DOHH2 (cell line): ENCODE measurements around the gene EXOSC7.

ENCODE experiments used
- H3F3A ChIP-seq: fragments of 200-600 bp; sonication (generic), shearing (Covaris generic); 2 replicates; pipeline ENCODE4 v1.6.0; 2016; ENCODE audit warnings: antibody characterized with exemption, mild to moderate bottlenecking; ENCODE audit not compliant: control insufficient read depth, insufficient read depth
- H3K27ac ChIP-seq: fragments of 200-600 bp; sonication (generic); 2 replicates; pipeline ENCODE4 v1.5.1; 2014; ENCODE audit warnings: low read depth, mild to moderate bottlenecking, low read length, moderate library complexity
- H3K27me3 ChIP-seq: fragments of 200-600 bp; sonication (generic); 2 replicates; pipeline ENCODE4 v1.6.1; 2014; ENCODE audit warnings: mild to moderate bottlenecking, low read length, mixed read lengths; ENCODE audit not compliant: control insufficient read depth
- H3K36me3 ChIP-seq: fragments of 200-600 bp; sonication (generic); 2 replicates; pipeline ENCODE4 v1.6.1; 2014; ENCODE audit warnings: mild to moderate bottlenecking, low read length, moderate library complexity, mixed read lengths; ENCODE audit not compliant: control insufficient read depth
- H3K4me1 ChIP-seq: fragments of 200-600 bp; sonication (generic); 2 replicates; pipeline ENCODE4 v1.6.1; 2014; ENCODE audit warnings: mild to moderate bottlenecking, low read length, mixed read lengths; ENCODE audit not compliant: control insufficient read depth
- H3K4me2 ChIP-seq: fragments of 200-600 bp; sonication (generic); 2 replicates; pipeline ENCODE4 v1.6.0; 2014; ENCODE audit warnings: mild to moderate bottlenecking, low read length, moderate library complexity
- H3K4me3 ChIP-seq: fragments of 200-600 bp; sonication (generic); 2 replicates; pipeline ENCODE4 v1.5.1; 2014; ENCODE audit warnings: mild to moderate bottlenecking, low read length, mixed read lengths
- H3K79me2 ChIP-seq: fragments of 200-600 bp; sonication (generic); 2 replicates; pipeline ENCODE4 v1.6.1; 2014; ENCODE audit warnings: mild to moderate bottlenecking, low read length, mixed read lengths; ENCODE audit not compliant: control insufficient read depth
- H3K9me2 ChIP-seq: fragments of 200-600 bp; sonication (generic); replicated peaks from 2 replicates; pipeline ENCODE4 v1.6.1; 2014; ENCODE audit warnings: mild to moderate bottlenecking, low read length, mixed read lengths; ENCODE audit not compliant: control insufficient read depth
- H3K9me3 ChIP-seq: fragments of 200-600 bp; sonication (generic); 2 replicates; pipeline ENCODE4 v1.6.1; 2014; ENCODE audit warnings: antibody characterized with exemption, low read length, mixed read lengths; ENCODE audit not compliant: control insufficient read depth, insufficient read depth
- H4K20me1 ChIP-seq: fragments of 200-600 bp; sonication (generic); 2 replicates; pipeline ENCODE4 v1.6.0; 2014; ENCODE audit warnings: low read depth, mild to moderate bottlenecking, antibody characterized with exemption, low read length, moderate library complexity; ENCODE audit not compliant: control insufficient read depth, insufficient read depth
- EZH2phosphoT487 ChIP-seq: fragments of 200-600 bp; sonication (generic); IDR thresholded peaks from 2 replicates; pipeline ENCODE4 v1.6.1; 2017; ENCODE audit warnings: borderline replicate concordance, mild to moderate bottlenecking, antibody characterized with exemption, low read length, moderate library complexity, mixed read lengths
- TF ChIP-seq, protein P1 (sequence below): fragments of 200-600 bp; sonication (generic); IDR thresholded peaks from one replicate; pipeline ENCODE4 v1.5.1; 2014; ENCODE audit warnings: antibody characterized with exemption, mild to moderate bottlenecking, low read depth, low read length; ENCODE audit not compliant: poor library complexity, severe bottlenecking

The EXOSC7 gene

DNA sequence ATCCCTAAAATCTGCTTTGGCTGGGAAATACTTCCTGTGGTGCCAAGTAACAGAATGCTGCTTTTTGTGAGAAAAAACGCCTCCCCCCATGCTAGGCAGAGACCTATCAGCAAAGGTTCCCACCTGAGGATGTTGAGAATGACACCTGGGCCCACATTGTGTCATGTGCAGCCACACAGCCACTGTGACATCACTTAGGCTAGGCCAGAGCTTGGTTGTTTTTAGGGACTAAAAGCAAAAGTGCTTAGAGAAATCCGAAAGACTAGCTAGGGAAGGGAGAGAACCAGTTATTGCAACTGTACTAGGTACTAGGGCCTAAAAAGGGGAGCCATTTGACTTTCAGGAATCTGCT, 6.2 kb upstream of the EXOSC7 start:
- Histone ChIP-seq H3F3A (no peaks in the 10 kb centered on the region), H3K4me2 (peak overlapping the region; percentile 8), H4K20me1 (peaks cover 5% of the 10 kb centered on the region), H3K4me3 (no peak overlapping the region), H3K9me3 (no peaks in the 10 kb centered on the region), H3K4me1 (peaks cover 27% of the 10 kb centered on the region), H3K9me2 (no peaks in the 10 kb centered on the region), H3K36me3 (no peaks in the 10 kb centered on the region; the same call in 1 of the 2 replicates), H3K79me2 (peaks cover 84% of the 10 kb centered on the region), H3K27ac (no peak overlapping the region), H3K27me3 (no peaks in the 10 kb centered on the region)
- TF ChIP-seq EZH2phosphoT487, result no peak
- TF ChIP-seq, protein P1, sequence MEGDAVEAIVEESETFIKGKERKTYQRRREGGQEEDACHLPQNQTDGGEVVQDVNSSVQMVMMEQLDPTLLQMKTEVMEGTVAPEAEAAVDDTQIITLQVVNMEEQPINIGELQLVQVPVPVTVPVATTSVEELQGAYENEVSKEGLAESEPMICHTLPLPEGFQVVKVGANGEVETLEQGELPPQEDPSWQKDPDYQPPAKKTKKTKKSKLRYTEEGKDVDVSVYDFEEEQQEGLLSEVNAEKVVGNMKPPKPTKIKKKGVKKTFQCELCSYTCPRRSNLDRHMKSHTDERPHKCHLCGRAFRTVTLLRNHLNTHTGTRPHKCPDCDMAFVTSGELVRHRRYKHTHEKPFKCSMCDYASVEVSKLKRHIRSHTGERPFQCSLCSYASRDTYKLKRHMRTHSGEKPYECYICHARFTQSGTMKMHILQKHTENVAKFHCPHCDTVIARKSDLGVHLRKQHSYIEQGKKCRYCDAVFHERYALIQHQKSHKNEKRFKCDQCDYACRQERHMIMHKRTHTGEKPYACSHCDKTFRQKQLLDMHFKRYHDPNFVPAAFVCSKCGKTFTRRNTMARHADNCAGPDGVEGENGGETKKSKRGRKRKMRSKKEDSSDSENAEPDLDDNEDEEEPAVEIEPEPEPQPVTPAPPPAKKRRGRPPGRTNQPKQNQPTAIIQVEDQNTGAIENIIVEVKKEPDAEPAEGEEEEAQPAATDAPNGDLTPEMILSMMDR, result no peak

- H3K9me3 ChIP-seq, result no peaks in the 10 kb centered on the region
- H3K9me2 ChIP-seq, result no peaks in the 10 kb centered on the region
- H3F3A ChIP-seq, result no peaks in the 10 kb centered on the region
- H3K4me2 ChIP-seq, result no peak overlapping the region
- no peaks in the 10 kb centered on the region; the same call in 1 of the 2 replicates for H3K36me3 ChIP-seq
- no peak overlapping the region for H3K4me3 ChIP-seq
- TF ChIP-seq, protein P1, result no peak
- no peak for TF ChIP-seq EZH2phosphoT487
- peaks cover 28% of the 10 kb centered on the region for H3K4me1 ChIP-seq
- H3K27ac ChIP-seq, result no peak overlapping the region
- no peaks in the 10 kb centered on the region for H3K27me3 ChIP-seq
- H3K79me2 ChIP-seq, result peaks cover 83% of the 10 kb centered on the region
- H4K20me1 ChIP-seq, result peaks cover 5% of the 10 kb centered on the region; the same call in 1 of the 2 replicates
Observed at GRCh38 chr3:44970926-44971490, 5.0 kb upstream of the EXOSC7 start.

GRCh38 chr3:44974416-44974815, 1.6 kb upstream of the EXOSC7 start:
- no peaks in the 10 kb centered on the region for H3K27me3 ChIP-seq
- peak overlapping the region; percentile 97 for H3K4me3 ChIP-seq
- peaks cover 89% of the 10 kb centered on the region for H3K79me2 ChIP-seq
- H3F3A ChIP-seq, result no peaks in the 10 kb centered on the region
- TF ChIP-seq EZH2phosphoT487, result no peak
- TF ChIP-seq, protein P1, result no peak
- H4K20me1 ChIP-seq, result peaks cover 5% of the 10 kb centered on the region; the same call in 1 of the 2 replicates
- peaks cover 33% of the 10 kb centered on the region for H3K4me1 ChIP-seq
- H3K4me2 ChIP-seq, result peak overlapping the region; percentile 77
- H3K36me3 ChIP-seq, result peaks cover 16% of the 10 kb centered on the region
- no peaks in the 10 kb centered on the region for H3K9me2 ChIP-seq
- H3K27ac ChIP-seq, result no peak overlapping the region
- no peaks in the 10 kb centered on the region for H3K9me3 ChIP-seq
